Measurements from ENCODE around the gene FAT2. TPM values are rescaled to one million over a fixed set of nuclear protein-coding genes. Genes with fewer than 3 reads are reported as not detected.

Gene FAT2
- polyA plus RNA-seq, 3 donors: not detected

GRCh38 chr5:151562019-151562707 is 29.0 kb downstream of the FAT2 start:
- Histone ChIP-seq H3K27ac (ENCODE audit: low read depth in 1 of 2, low read length in 2 of 2) (no peak overlapping the region), H2AFZ (ENCODE audit: insufficient read depth, low read depth, low read length, poor library complexity, severe bottlenecking) (no peak overlapping the region), H3K4me1 (ENCODE audit: control insufficient read depth in 1 of 2, insufficient read depth in 2 of 2, low read length in 2 of 2) (peaks cover 11% of the 10 kb centered on the region in 2 donors), H3K4me2 (replicated peaks; ENCODE audit: extremely low read depth, low read length, poor library complexity, severe bottlenecking) (no peak overlapping the region), H3K27me3 (ENCODE audit: control insufficient read depth in 2 of 2, insufficient read depth in 2 of 2, low read length in 2 of 2) (no peaks in the 10 kb centered on the region), H3K36me3 (replicated peaks in 1 of 2; ENCODE audit: control insufficient read depth in 1 of 2, insufficient read depth in 2 of 2, low read length in 2 of 2) (no peaks in the 10 kb centered on the region), H3K9me3 (replicated peaks in 1 of 2; ENCODE audit: control insufficient read depth in 1 of 2, insufficient read depth in 1 of 2, low read length in 2 of 2) (no peaks in the 10 kb centered on the region), H3K4me3 (replicated peaks in 1 of 3; ENCODE audit: low read depth in 2 of 3, low read length in 3 of 3) (no peak overlapping the region), H3K79me2 (ENCODE audit: insufficient read depth, low read length) (no peaks in the 10 kb centered on the region), H4K20me1 (ENCODE audit: insufficient read depth, low read length) (no peaks in the 10 kb centered on the region), H3K9ac (ENCODE audit: insufficient read depth, low read length, poor library complexity, severe bottlenecking) (no peak overlapping the region)
- 100% methylated on average over 1 of the region's 8 CpGs for WGBS (ENCODE audit: insufficient coverage)
- no peak for DNase-seq
- peak overlapping the region in 1 of 2 donors; percentile 19 for H3K4me3 Mint-ChIP-seq
- no peaks in the 10 kb centered on the region for H3K36me3 Mint-ChIP-seq
- no peak for TF ChIP-seq CTCF (IDR thresholded peaks at IDR 0.05)
- peaks cover 4 to 5% (median 5%) of the 10 kb centered on the region in 3 donors for H3K27me3 Mint-ChIP-seq (ENCODE audit: low read depth in 3 of 3)
- intact Hi-C loops (cut with micrococcal nuclease): no loop called here
- H3K4me1 Mint-ChIP-seq: peaks cover 5% of the 10 kb centered on the region
- peaks cover 0 to 3% (median 0%) of the 10 kb centered on the region in 7 donors for H3K9me3 Mint-ChIP-seq
- H3K27ac Mint-ChIP-seq: no peak overlapping the region

GRCh38 chr5:151557951-151558350 is 33.2 kb downstream of the FAT2 start:
- WGBS (ENCODE audit: insufficient coverage): no CpG with 5 or more reads among the region's 6 CpGs
- no peak overlapping the region for H3K4me2 ChIP-seq (replicated peaks; ENCODE audit: extremely low read depth, low read length, poor library complexity, severe bottlenecking)
- no peaks in the 10 kb centered on the region for H4K20me1 ChIP-seq (ENCODE audit: insufficient read depth, low read length)
- no peak for TF ChIP-seq CTCF (IDR thresholded peaks at IDR 0.05)
- H3K4me3 ChIP-seq (replicated peaks in 1 of 3; ENCODE audit: low read depth in 2 of 3, low read length in 3 of 3): no peak overlapping the region
- H3K27me3 ChIP-seq (ENCODE audit: control insufficient read depth in 2 of 2, insufficient read depth in 2 of 2, low read length in 2 of 2): no peaks in the 10 kb centered on the region
- H3K27ac ChIP-seq (ENCODE audit: low read depth in 1 of 2, low read length in 2 of 2): no peak overlapping the region
- Mint-ChIP-seq H3K36me3 (no peaks in the 10 kb centered on the region), H3K27ac (peak overlapping the region in 1 of 7 donors; percentile 66), H3K4me3 (no peak overlapping the region), H3K27me3 (ENCODE audit: low read depth in 3 of 3) (peaks cover 0 to 4% (median 4%) of the 10 kb centered on the region in 3 donors), H3K4me1 (peaks cover 19% of the 10 kb centered on the region), H3K9me3 (no peaks in the 10 kb centered on the region)
- H3K36me3 ChIP-seq (replicated peaks in 1 of 2; ENCODE audit: control insufficient read depth in 1 of 2, insufficient read depth in 2 of 2, low read length in 2 of 2): no peaks in the 10 kb centered on the region
- H3K9me3 ChIP-seq (replicated peaks in 1 of 2; ENCODE audit: control insufficient read depth in 1 of 2, insufficient read depth in 1 of 2, low read length in 2 of 2): no peaks in the 10 kb centered on the region
- H3K4me1 ChIP-seq (ENCODE audit: control insufficient read depth in 1 of 2, insufficient read depth in 2 of 2, low read length in 2 of 2): peaks cover 26 to 27% of the 10 kb centered on the region in 2 donors
- no peak overlapping the region for H2AFZ ChIP-seq (ENCODE audit: insufficient read depth, low read depth, low read length, poor library complexity, severe bottlenecking)
- H3K79me2 ChIP-seq (ENCODE audit: insufficient read depth, low read length): no peaks in the 10 kb centered on the region
- intact Hi-C loops (cut with micrococcal nuclease): loop anchor here in 1 of 2 donors (5.0 kb wide), 1 partner anchor 94 kb away; no protein-coding TSS in a partner anchor
- no peak overlapping the region for H3K9ac ChIP-seq (ENCODE audit: insufficient read depth, low read length, poor library complexity, severe bottlenecking)
- DNase-seq: no peak
